Measurements from ENCODE around the gene FOXL3. TPM values are rescaled to one million over a fixed set of nuclear protein-coding genes. Genes with fewer than 3 reads are reported as not detected.

Gene FOXL3
- total and polyA plus RNA-seq, 2 experiments from 2014 or later = not detected

DNA sequence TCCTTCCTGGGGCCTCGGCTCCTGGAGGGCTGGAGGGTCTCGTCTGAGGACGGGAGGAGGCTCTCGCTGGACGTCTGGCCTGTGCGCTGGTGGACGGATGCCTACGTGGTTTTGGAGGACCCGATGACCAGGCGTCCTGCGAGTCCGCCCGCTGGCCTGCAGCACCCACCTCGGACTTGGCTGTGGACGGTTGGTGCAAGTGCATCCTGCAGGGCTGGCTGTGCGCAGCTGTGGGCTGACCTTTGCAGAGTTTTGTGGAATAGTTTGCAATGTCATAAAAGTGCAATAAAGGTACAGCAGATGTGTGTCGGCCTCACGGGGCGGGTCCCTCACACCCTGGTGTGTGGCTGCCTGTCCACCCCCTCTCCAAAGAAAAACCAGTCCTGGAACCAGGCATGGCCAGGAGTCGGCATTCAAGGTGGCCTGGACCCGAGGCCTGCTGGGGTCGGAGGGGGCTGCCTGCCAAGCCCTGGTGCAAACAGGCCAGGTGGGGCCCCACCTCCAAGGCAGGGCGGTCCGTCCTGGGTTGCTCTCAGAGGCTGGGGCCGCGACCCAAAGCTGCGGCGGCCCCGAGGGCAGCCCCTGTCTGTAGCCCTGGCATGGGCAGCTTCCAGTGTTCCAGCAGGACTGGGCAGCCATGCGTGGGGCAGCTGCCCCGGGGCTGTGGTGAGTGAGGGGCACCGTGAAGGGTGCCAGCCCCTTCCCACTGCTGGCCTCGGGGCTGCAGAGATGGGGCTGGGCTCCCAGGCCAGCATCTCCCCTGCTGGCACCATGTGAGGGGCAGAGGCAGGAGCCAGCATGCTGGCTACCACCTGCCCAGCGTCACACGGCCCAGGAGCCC is 29.3 kb upstream of the FOXL3 start:
- H3K4me3 Mint-ChIP-seq = no peak overlapping the region
- no peaks in the 10 kb centered on the region for H3K9me2 ChIP-seq (ENCODE audit: insufficient read depth)
- no peak overlapping the region for H3K4me3 ChIP-seq
- no peak overlapping the region for H3K4me2 ChIP-seq
- H2AFZ ChIP-seq = no peak overlapping the region
- no peaks in the 10 kb centered on the region for H3K4me1 ChIP-seq (ENCODE audit: insufficient read depth)
- DNase-seq (ENCODE audit: low spot score) (no peak), ATAC-seq (no peak)
- no peak overlapping the region for H3K27ac ChIP-seq (ENCODE audit: low read depth)
- H3K27me3 Mint-ChIP-seq (ENCODE audit: insufficient read depth, low read depth, poor library complexity) = peaks cover 48% of the 10 kb centered on the region
- H4K20me1 ChIP-seq (replicated peaks; ENCODE audit: insufficient read depth) = no peaks in the 10 kb centered on the region
- H3F3A ChIP-seq (replicated peaks; ENCODE audit: low read depth) = peaks cover 7% of the 10 kb centered on the region; the same call in 1 of the 2 replicates
- H3K4me1 Mint-ChIP-seq = no peaks in the 10 kb centered on the region; the same call in 2 of the 3 replicates
- H3K36me3 Mint-ChIP-seq (ENCODE audit: low read depth) = peaks cover 87% of the 10 kb centered on the region
- H3K27me3 ChIP-seq (ENCODE audit: insufficient read depth) = no peaks in the 10 kb centered on the region
- H3K79me2 ChIP-seq (replicated peaks; ENCODE audit: insufficient read depth) = no peaks in the 10 kb centered on the region
- no peak for TF ChIP-seq NANOG (IDR thresholded peaks at IDR 0.05; ENCODE audit: borderline replicate concordance)
- TF ChIP-seq CREB1 (CRISPR knock-in tag; IDR thresholded peaks at IDR 0.05; ENCODE audit: low read depth) = no peak
- TF ChIP-seq, protein P1, sequence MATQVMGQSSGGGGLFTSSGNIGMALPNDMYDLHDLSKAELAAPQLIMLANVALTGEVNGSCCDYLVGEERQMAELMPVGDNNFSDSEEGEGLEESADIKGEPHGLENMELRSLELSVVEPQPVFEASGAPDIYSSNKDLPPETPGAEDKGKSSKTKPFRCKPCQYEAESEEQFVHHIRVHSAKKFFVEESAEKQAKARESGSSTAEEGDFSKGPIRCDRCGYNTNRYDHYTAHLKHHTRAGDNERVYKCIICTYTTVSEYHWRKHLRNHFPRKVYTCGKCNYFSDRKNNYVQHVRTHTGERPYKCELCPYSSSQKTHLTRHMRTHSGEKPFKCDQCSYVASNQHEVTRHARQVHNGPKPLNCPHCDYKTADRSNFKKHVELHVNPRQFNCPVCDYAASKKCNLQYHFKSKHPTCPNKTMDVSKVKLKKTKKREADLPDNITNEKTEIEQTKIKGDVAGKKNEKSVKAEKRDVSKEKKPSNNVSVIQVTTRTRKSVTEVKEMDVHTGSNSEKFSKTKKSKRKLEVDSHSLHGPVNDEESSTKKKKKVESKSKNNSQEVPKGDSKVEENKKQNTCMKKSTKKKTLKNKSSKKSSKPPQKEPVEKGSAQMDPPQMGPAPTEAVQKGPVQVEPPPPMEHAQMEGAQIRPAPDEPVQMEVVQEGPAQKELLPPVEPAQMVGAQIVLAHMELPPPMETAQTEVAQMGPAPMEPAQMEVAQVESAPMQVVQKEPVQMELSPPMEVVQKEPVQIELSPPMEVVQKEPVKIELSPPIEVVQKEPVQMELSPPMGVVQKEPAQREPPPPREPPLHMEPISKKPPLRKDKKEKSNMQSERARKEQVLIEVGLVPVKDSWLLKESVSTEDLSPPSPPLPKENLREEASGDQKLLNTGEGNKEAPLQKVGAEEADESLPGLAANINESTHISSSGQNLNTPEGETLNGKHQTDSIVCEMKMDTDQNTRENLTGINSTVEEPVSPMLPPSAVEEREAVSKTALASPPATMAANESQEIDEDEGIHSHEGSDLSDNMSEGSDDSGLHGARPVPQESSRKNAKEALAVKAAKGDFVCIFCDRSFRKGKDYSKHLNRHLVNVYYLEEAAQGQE (IDR thresholded peaks at IDR 0.05; ENCODE audit: unreplicated experiment) = no peak
- no peak for TF ChIP-seq ZNF462 (CRISPR knock-in tag; IDR thresholded peaks at IDR 0.05)
- TF ChIP-seq POLR2AphosphoS5 (IDR thresholded peaks at IDR 0.05; ENCODE audit: low read depth) = no peak
- TF ChIP-seq CTCF (conservative IDR thresholded peaks at IDR 0.05; ENCODE audit: low read depth in 2 of 2) = no peak
- TF ChIP-seq ZNF114 (CRISPR knock-in tag; IDR thresholded peaks at IDR 0.05) = no peak
- no peak for TF ChIP-seq EZH2 (IDR thresholded peaks at IDR 0.05; ENCODE audit: low read depth, unreplicated experiment)
- peaks cover 10% of the 10 kb centered on the region; the same call in 1 of the 2 replicates for H3K36me3 ChIP-seq (ENCODE audit: insufficient read depth)
- peaks cover 86% of the 10 kb centered on the region for H3K9me3 Mint-ChIP-seq
- no peak overlapping the region for H3K27ac Mint-ChIP-seq

Data from GM23338 (cell line).